Fibroblast of the conjunctiva (primary cell): ENCODE measurements around the gene MYH10.

Experiments used
- DNase-seq: peaks from one replicate; pipeline ENCODE4 v3.0.0-alpha.2; 2010; ENCODE audit warnings: low read depth

MYH10 gene

GRCh38 chr17:8494506-8495111 is 135.9 kb downstream of the MYH10 start:
- DNase-seq = no peak

- DNase-seq = no peak
Measured at GRCh38 chr17:8494021-8494420, 136.5 kb downstream of the MYH10 start.

DNA sequence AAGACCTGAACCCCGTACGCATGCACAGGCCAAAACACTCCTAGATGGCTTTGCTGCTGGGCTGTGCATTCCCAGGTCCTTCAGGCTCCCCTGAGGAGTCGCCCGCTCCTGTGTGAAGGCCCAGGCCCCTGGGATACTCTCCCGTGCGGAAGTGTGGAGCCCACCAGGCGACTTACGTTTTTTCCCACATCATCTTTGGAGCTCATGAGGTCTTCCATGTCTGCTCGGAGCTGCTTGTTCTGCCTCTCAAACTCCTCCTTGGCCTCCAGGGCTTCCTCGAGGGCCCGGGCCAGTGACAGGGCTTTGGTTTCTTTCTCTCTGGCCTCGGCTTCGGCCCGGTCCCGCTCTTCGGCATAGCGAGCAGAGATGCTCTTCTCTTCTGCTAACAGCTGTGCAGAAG is 138.4 kb downstream of the MYH10 start:
- no peak for DNase-seq

- DNase-seq = no peak
Measured at GRCh38 chr17:8490256-8491023, 140.1 kb downstream of the MYH10 start.

DNA sequence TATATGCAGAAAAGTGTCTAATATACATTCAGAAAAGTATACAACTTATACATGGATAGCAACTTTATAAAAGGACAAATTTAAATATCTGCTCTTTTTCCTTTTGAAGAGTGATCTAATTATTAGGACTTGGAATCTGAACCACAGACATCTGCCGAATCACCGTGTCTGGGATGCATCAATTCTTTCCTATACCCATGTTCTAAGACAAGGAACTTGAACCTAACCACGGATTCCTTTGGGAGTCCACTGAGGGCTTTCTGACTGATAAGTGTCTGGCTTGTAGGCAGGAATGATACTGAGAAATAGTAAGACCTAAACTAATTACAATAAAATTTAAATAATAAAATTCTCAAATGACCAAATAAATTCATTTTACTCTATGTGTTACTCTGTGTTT is 140.7 kb downstream of the MYH10 start:
- DNase-seq = no peak

DNA sequence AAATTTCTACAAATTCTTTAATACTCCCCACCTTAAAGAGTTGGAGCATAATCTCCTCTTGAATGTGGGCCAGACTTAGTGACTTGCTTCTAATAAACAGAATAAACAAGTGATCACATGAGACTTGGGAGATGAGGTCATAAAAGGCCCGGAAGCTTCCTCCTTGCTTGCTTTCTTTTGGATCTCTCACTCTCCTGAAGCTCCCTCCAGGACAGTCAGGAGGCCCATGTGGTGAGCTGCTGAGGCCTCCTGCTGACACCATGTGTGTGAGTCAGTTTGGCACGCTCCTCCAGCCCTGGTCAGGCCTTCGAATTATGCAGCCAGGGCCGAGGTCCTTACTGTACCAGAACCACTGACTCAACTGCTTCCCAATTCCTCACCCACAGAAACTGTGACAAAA is 141.6 kb downstream of the MYH10 start:
- peak; percentile 89 for DNase-seq

GRCh38 chr17:8488491-8488890 is 142.0 kb downstream of the MYH10 start:
- no peak for DNase-seq

- no peak for DNase-seq
Measured at GRCh38 chr17:8487743-8488142, 142.8 kb downstream of the MYH10 start.

DNA sequence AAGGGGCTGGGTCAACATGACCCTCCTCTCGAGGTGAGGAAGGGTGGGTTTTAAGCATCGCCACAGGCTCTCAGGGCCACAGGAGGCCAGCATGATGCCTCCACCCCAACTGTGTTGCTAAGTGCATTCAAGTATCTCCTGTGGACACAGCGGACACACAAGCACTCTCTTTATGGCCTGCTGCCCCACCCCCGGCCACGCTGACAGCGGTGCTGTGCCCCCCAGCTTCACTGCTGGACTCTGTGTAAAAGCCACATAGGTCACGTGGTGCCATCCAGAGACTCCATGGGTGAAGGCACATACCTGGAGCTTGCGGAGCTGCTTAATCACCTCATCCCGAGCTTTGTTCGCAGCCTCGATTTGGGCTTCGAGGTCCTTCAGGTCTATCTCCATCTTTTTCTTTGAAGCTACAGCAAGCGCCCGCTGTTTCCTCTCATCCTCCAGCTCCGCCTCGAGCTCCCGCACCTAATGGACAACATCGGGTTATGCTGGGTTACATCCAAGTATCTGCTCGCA is 143.3 kb downstream of the MYH10 start:
- DNase-seq = no peak

DNA sequence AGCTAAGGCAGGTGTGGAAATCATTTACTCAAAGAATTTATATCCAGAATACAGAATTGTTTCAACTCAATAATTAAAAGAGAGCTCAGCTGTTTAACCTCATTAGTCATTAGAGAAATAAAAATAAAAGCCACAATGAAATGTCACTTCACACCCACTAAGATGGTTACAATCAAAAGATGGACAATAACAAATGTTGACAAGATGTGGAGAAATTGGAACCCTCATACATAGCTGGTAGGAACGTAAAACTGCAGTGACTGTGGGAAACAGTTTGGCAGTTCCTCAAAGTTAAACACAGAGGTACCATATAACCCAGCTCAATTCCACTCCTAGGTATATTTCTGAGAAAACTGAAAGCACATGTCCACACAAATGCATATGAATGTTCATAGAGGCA is 145.0 kb downstream of the MYH10 start:
- no peak for DNase-seq

- DNase-seq = no peak
Measured at GRCh38 chr17:8484465-8484864, 146.1 kb downstream of the MYH10 start.

DNA sequence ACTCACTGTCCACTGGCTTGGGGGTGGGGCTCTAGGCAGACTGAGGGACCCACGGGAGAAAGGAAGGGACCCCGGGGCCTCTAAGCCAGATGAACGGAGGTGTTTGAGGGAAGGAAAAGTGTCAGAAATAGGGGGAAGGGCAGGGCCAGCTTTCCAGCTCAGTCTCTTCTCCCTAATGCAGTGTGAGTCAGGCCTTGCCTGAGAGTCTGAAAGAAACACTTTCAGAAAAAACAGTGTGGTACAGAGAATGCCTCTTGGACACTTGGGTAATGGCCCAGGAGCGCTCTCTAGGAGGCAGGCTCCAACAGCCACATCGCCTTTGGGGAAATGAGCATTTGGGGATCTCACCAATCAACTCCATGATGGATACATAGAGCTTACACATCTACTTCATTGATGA is 148.0 kb downstream of the MYH10 start:
- DNase-seq = no peak

GRCh38 chr17:8481703-8482102 is 148.8 kb downstream of the MYH10 start:
- no peak for DNase-seq

GRCh38 chr17:8481089-8481488 is 149.4 kb downstream of the MYH10 start:
- no peak for DNase-seq

DNA sequence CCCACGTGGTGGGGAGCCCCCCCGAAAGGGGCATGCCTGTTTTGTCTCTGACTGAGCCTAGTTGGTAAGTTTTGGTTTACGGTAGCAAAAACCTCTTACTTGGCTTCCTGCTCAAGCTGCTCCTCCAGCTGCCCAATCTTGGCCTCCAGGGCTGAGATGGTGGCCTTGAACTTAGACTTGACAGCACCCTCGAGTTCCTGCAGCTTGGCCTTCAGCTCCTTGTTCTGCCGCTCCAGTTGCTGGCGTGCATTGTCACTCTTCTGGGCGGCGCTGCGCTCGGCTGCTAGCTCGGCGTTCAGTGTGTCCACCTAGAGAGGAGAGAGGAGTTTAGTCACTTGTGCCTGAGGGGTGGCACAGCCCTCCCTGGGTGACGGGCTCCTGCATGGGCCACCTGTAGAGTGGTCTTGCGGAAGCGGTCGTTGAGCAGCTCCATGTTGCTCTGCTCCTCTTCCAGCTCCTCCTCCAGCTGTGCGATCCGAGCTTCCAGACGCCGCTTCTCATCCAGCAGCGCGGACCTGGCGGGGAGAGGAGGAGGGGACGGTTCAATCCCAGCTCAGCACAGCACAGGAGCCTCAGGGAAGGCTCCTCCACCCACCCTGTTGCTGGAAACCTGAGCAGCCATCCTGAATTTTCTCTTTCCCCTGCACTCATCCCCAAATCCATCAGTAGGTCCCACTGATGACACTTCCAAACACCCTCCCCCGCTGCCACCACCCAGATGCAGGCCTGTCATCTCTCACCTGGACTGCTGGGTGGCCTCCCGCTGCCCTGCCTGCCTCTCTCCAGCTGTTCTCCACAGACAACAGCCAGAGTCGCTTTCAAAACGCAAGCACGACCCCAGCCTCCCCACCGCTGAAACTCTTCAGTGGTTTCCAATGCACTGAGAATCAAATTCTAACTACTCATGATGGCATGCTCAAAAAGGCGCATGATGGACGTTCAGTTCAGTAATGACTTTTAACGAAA is 150.2 kb downstream of the MYH10 start:
- DNase-seq = no peak

DNA sequence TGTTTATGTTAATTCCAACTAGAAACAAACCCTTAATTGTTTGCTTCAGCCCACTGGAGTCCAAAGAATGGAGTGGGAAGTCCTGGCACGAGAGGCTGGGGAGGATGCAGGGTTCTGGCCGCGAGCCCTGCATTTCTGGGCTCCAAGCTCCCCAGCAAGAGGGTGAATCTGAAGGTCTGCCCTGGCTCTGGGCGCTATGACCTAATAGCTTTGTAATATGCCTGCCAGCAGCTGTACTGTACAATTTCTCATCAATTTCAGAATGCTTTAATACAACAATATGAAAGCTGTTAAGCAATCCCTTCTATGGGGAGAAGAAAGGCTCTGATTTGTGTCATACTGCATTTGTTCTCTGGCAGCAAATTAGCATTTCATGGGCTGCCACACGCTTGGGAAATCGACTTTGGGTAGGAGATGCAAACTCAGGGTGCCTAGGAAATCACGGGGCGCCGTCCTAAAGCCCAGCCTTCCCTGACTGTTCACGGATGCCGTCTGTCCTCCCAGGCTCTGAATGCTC is 151.0 kb downstream of the MYH10 start:
- peak; percentile 57 for DNase-seq

GRCh38 chr17:8477715-8478441 is 152.6 kb downstream of the MYH10 start:
- no peak for DNase-seq

GRCh38 chr17:8477171-8477570 is 153.4 kb downstream of the MYH10 start:
- DNase-seq = no peak

DNA sequence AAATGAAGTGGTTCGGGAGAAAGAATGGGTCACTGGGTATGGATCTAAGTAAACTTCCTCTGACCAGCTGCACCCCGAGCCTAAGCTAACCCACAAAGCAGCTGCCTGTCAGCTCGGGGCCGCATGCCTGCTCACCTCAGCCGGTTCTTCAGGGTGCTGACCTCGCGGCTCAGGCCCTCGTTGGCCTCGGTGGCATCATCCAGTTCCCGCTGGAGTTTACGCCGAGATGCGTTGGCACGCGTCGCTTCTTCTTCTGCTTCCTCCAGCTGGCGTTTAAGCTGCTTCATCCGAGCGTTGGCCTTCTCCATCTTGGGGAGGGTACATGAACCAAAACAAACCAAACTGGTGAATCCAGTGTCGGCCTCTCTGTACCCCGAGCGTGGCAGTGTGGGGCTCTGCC is 153.8 kb downstream of the MYH10 start:
- DNase-seq = no peak

- DNase-seq = no peak
Measured at GRCh38 chr17:8475781-8476180, 154.7 kb downstream of the MYH10 start.

- no peak for DNase-seq
Measured at GRCh38 chr17:8475227-8475626, 155.3 kb downstream of the MYH10 start.

DNA sequence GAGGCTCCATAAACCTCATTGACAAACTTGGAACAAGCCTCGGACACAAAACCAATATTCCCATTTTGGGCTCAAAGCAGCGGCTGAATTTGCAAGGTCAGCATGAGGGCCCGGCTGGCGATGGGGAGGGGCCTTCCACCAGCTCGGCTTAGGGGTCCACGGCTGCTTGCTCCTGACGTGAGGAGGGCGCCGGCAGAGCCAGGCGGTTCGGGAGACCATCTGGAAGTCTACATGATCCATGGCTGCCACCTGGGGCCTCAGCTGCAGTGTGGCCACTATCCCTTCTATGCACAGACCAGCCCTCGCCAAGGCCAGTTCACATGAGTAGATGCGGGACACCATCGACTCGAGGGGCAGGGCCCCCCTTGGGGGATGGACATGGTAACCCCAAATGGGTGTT is 155.7 kb downstream of the MYH10 start:
- no peak for DNase-seq
